Measurements from ENCODE around the gene AKR1A1.
A peak's percentile ranks its signal among the peaks of the same experiment; 100 is the strongest.
"Not testable (repeated sequence)": the region's sequence is repeated elsewhere in the genome, so short reads cannot be mapped to it uniquely, and the experiment has no call there.

AKR1A1 gene

DNA sequence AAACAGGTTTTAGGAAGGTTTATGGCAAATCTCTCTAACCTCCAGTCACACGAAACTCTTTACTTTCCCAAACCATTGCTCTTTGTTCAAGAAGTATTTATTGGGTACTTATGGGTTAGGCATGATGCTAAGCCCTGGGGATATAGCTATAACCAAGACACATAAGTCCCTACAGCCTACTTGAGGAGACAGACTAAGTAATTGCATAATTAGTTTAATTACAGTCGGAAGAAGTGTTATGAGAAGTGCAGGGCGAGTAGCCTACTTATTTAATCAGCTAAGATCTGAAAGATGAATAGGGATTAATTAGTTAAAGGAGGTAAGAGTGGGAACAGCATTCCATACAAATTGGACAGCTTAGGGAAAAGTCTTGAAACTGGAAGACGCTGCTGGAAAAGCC is 20.0 kb downstream of the AKR1A1 start:
- no peak for ATAC-seq

DNA sequence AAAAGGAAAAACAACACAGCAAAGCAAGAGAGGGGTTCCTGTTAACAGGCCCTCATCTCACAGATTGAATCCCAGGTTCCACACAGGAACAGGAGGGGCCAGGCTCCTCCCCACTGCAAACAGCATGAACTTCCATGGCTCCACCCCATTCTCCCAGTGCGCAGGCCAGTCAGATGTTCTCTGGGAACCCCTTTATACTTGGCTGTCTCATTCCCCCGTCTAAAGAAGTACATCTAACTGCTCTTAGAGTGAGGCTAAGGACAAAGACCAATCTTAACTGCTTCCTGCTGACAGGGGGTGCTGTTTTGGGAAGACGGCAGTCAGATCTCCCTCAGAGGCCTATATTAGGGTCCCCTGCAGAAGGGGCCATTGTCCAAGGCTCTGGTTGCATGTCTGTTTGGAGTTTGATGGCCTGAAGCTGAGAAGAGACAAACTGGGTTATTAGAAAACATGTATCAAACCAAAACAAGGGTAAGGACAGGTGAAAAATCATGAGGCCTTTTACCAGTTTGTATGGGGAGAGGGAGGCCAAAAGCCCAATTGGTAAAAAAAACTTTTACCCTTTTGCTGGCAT is 22.7 kb downstream of the AKR1A1 start:
- ATAC-seq: no peak

DNA sequence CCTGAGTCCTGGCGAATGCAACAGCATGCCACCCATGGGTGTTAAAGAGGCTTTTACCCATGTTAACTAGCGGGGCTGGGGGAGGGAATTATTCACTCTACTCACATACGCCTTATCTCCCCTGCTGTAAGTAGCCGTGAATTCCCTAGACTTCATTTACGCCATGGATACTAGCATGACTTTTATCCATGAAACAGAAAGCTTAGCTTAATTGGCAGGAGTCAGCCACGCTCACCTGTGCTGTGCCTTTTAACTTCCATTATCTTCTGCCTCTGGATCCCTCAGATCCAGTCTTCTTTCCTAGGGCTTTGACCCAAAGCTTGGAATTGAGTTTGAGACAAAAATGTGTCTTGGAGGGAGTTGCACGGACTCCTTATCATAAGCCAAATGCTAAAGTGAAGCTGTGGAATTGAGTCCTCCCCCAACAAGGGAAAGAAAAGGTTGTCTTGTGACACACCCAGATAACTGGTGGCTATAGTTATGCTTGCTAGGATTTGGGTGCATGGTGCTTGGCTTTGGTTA is 23.5 kb downstream of the AKR1A1 start:
- ATAC-seq: no peak

DNA sequence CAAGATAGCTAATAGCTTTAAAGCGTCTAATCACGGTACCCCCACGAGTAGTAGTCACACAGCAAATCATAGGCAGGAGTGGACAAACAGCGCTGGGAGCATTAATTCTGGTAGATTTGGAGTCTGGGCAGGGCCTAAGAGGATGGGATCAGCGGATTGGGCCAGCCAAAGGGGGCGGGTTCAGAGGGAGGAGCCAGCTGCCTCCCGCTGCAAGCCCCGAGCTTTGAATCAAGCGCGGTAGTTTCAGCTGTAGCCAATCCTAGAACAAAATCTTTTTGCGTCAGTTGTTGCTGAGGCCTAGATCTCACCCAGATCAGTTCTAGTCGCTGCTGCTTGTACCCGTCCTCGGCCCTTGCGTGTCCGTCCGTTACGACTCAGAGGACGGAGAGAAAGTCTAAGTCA is 32.6 kb downstream of the AKR1A1 start:
- ATAC-seq: peak; percentile 82 to 84

DNA sequence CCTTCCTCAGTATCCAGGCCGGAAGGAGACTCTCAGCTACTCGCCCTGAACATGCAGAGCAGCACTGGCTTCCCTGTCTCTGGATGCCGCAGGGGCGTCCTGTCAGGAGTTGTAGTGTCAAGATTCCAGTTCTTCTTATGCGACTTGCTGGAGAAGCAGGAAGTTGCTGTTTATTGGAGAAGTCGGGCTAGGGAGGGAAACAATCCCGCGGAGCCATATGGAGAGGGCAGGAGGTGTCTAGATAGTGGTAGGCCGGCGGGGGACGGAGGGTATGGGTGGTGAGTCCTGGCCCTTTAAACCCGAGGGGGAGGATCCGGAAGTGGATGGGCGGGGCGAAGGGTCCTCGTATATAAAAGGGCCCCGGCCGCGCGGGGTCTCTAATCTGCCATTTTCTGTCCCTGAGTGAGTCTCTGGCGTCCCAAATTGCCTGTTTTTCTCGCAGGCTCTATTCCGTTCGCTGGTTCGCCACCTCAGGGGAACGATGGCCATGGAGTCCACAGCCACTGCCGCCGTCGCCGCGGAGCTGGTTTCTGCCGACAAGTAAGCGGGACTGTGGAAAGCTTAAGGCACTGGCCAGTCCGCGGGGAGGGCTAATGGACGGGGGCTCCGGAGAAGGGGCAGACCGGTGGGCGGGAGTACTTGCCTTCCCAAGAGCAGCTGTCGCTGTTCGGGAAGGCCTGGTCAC is 33.2 kb downstream of the AKR1A1 start, which contains the start of gene NASP:
NASP (plus strand) TSS at position 376 of the 685 bp plus-strand sequence; CDS start at position 482, 106 bp downstream.
- ATAC-seq: peak; percentile 61 to 70

DNA sequence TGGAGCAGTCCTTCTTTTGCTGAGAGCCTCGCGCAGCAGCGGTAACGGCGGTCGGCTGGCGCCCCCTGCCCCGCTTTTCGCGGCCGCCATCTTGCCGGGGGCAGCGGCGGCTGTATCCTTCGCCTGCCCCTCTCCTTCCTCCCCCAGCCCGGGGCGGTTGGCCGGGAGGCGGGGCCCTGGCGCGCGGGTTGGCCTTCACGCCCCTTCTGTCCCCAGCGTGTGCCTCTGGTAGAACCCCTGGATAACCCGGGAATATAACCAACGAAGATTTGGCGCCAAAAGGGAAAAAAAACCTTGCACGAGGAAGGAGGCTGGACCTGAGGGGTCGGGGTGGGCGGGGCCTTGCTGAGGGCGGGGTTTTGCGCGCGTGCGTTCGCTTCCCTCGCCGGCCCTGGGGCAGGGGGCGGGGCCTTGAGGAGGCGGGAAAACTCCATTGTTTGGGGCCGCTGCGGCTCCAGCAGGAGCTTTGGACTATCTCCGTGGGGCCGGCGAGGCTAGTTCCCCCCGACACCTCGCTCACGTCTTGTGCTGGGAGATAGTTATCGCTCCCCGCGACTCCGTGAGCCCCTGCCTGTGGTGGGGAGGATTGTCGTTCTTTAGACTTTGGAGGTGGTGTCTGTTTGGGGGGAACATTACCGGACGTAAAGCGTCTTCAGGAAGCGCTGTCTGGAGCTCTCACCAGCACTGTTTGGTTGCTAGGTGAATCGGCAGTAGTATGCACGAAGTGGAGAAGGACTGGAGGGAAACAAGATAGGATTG is 33.9 kb downstream of the AKR1A1 start:
- ATAC-seq: peak; percentile 21 to 32

DNA sequence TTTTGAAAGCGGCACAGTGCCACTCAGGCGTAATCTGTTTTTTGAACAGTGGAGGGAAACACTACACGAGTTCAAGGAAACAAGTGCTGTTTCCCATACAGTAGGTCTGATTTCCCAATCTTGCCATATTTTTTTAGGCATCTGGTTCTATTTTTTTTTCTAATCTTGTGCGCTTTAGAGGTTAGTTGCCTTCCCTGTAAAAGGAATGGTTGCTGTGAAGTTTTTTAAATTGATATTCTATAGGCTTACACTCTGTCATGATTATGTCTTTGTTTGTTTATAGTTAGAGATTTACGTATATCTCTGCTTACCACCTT is 34.4 kb downstream of the AKR1A1 start:
- no peak for ATAC-seq

DNA sequence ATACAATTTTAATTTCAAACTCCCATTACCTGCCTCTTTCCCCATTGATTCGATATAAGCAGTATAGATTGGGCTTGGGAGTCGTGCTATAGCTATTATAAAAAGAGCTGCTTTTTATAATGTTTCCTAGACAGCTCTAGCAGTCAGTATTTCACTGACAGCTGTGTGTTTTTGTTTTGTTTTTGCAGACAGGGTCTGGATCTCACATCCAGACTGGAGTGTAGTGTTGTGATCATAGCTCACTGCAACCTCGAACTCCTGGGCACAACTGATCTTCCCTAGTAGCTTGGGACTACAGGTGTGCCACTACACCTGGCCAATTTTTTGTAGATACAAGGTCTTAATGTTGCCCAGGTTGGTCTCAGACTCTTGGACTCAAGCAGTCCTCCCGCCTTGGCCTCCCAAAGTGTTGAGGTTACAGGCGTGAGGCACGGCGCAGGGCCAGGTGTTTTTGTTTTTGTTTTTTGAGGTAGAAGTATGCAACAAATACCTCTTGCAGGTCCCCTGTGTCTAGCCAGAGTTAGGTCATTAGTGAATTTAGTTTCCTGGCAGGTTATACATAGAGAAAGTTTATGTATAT is 35.0 kb downstream of the AKR1A1 start:
- no peak for ATAC-seq

DNA sequence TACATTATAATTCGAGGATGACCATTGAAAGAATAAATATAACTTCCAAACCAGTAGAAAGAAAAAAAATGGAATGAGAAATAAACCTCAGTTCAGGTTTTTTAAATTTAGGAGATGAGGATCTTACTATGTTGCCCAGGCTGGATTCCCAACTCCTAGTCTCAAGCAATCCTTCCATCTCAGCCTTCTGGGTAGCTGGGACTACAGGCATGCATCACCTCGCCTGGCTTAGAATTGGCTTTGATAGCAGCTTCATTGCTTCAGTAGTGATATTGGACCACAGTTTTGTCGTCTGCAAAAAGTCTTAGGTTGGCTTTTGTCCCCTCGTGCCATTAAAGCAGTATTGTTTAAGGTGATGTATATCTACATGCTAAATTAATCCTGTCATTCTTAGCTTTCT is 36.1 kb downstream of the AKR1A1 start:
- ATAC-seq: no peak

DNA sequence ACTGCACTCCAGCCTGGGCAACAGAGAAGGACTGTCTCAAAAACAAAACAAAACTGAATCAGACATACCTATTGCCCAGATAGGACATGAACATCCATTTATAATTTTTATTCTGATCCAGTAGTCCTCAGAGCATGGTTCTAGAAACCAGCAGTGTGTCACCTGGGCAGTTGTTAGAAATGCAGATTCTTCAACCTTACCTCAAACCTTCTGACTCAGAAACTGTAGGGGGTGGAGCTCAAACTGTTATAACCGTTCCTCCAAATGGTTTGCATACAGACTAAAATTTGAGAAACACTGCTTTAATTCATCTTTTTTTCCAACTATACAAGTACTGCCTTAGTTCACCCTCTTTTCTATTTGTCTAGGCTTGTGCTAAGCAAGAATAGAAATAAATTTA is 39.2 kb downstream of the AKR1A1 start:
- peak; percentile 35 to 37 for ATAC-seq

DNA sequence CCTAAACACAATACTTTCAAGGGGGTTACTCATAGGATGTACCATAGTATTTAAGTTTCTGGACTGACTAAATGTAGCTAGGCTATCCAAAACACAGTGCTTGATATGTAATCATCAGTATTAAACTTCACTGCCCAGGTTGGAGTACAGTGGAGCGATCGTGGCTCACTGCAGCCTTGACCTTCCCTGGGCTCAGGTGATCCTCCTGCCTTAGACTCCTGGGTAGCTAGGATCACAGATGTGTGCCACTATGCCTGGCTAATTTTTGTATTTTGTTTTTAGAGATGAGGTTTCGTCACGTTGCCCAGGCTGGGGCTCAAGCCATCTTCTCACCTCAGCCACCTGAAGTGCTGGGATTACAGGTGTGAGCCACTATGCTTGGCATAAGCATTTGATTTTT is 43.8 kb downstream of the AKR1A1 start:
- no peak for ATAC-seq

DNA sequence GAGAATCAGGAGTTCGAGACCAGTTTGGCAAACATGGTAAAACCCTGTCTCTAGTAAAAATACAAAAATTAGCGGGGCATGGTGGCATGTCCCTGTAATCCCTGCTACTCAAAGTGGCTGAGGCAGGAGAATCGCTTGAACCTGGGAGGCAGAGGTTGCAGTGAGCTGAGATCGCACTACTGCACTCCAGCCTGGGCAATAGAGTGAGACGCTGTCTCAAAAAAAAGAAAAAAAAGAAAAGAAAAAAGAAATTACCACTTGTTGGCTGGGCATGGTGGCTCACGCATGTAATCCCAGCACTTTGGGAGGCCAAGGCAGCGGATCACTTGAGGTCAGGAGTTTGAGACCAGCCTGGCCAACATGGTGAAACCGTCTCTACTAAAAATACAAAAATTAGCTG is 46.1 kb downstream of the AKR1A1 start:
- not testable (repeated sequence) for ATAC-seq

DNA sequence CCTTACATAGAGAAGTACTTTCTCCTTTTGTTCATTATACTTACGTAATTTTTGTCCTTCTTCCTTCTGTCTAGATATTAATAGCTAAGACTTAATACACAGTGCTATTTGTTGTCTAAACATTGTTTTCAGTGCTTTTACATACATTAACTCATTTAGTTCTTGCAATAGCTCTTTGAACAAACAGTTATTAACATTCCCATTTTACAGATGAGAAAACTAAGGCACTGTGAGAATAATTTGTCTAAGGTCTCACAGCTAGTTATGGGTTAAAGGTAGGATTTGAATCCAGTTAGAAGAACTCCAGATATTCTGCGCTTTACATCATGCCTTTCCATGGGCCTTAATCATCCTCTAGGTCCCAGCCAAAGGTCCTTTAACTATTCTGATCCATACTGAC is 53.6 kb downstream of the AKR1A1 start:
- ATAC-seq: no peak

DNA sequence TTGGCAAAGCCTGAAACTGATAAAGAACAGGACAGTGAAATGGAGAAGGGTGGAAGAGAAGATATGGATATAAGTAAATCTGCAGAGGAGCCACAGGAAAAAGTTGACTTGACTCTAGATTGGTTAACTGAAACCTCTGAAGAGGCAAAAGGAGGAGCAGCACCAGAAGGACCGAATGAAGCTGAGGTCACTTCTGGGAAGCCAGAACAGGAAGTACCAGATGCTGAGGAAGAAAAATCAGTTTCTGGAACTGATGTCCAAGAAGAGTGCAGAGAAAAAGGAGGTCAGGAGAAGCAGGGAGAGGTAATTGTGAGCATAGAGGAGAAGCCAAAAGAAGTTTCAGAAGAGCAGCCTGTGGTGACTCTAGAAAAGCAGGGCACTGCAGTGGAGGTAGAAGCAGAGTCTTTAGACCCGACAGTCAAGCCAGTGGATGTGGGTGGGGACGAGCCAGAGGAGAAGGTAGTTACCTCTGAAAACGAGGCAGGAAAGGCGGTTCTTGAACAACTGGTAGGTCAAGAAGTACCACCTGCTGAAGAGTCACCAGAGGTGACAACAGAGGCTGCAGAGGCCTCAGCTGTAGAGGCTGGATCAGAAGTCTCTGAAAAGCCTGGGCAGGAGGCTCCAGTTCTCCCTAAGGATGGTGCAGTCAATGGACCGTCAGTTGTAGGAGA is 56.9 kb downstream of the AKR1A1 start:
- no peak for ATAC-seq

DNA sequence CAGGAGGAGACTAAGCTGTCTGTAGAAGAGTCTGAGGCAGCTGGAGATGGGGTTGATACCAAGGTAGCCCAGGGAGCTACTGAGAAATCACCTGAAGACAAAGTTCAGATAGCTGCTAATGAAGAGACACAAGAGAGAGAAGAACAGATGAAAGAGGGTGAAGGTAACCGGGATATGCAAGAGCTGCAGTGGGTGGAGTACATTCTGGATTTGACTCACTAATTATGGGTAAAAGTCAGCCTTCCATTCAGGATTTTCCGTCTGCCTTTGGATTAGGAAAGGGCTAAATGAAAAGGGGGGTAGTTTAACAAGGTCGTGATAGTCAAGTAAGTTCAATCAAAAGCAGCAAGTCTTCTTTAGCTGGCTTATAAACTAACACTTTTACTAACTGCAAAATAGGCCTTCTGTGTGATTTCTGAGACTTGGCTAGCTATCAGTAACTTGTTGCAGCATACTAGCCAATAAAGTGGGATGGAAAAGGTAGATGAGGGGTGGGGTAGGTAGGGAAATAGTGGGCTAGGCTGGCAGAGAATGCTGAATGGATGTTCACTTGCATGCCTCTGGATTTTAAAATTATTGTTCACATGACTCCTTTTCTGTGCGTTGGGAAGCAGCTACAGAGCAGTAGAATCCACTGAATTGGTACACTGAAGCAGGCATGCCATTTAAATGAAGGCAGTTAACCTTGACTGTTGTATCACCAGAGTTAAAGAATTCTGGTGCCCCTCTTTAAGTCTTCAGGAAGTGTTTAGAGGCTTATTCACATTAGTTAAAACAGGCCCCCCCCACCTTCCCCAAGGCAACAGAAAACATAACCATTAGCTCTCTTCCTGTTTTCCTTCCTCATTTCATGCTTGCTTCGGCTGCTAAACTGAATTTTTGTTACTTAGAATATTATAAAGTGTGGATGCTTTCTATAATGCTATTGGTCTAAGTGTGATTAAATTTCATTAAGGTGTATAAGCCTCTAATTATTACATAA is 57.8 kb downstream of the AKR1A1 start:
- ATAC-seq: no peak

DNA sequence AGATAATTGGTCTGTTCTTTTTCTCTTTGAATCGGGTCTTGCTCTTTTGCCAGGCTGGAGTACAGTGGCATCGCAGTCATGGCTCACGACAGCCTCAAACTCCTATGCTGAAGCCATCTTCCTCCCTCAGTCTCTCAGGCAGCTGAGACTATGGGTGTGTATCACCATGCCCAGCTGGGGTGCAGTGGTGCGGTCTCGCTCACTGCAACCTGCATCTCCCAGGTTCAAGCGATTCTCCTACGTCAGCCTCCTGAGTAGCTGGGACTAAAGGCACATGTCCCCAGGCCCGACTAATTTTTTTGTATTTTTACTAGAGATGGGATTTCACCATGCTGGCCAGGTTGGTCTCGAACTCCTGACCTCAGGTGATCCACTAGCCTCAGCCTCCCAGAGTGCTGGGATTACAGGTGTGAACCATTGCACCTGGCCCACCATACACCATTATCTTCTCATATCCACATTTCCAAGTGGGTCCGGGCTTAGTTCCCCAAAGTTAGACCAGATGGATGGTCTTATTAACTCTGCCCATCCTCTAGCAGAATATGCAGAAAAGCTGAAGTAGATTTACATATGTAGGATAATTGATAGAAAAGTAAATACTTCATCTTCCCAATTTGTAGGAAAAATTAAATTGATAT is 60.1 kb downstream of the AKR1A1 start:
- ATAC-seq: no peak

DNA sequence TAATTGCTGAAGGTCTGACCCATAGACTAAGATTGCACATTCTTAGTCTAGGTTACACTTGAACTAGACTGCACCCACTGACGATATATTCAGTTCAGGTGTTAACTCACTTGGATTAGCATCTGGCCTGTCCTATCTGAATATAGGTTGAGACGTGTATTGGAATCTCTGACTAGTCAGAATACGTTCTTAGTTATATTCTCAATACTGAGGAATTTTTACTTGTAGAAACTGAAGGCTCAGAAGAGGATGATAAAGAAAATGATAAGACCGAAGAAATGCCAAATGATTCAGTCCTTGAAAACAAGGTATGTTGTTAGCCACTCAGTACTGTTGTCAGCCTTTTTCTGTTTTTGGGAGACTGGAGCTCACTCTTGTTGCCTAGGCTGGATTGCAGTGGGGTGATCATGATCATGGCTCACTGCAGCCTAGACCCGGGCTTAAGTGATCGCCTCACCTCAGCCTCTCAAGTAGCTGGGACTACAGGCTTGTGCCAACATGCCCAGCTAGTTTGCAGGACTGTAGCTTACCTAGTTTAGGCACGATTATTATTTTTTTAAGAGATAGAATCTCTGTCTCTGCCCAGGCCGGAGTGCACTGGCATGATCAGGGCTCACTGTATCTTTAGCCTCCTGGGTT is 62.4 kb downstream of the AKR1A1 start:
- no peak for ATAC-seq

DNA sequence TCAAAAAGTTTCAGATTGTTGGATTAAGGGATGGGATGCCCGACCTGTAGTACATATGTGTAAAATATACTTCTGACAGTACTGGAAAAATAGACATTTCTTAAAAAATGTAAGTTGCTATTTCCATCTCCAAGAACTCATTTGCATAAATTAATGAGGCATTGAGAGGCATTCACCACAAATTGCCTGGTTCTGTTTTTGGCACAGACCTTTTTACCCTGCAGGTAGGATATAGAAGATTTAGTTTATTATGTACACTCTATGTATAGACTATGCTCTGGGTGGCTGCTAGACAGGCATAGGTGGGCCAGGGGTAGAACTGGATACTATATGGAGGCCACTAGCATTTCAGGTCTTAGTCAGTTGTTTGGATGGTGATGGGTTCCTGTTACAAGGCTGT is 65.3 kb downstream of the AKR1A1 start:
- ATAC-seq: no peak

DNA sequence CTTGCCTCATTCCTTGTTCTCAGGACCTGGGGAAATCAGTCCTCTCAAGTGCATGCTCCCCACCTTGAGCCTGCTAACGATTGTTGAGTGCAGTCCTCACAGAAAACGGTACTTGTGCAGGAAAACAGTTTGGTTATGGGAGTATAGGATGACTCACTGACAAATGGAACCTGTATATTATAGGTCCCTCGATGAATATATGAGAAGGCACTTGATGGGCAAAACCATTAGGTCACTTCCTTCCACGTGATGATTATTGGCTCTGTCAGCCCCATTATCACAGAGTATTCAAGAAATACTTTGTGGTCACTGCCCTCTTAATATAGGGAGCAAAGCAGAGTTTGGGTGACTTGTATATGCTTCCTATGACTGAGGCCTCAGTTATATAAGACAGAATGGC is 67.0 kb downstream of the AKR1A1 start:
- ATAC-seq: peak in 1 of 2 donors; percentile 15

DNA sequence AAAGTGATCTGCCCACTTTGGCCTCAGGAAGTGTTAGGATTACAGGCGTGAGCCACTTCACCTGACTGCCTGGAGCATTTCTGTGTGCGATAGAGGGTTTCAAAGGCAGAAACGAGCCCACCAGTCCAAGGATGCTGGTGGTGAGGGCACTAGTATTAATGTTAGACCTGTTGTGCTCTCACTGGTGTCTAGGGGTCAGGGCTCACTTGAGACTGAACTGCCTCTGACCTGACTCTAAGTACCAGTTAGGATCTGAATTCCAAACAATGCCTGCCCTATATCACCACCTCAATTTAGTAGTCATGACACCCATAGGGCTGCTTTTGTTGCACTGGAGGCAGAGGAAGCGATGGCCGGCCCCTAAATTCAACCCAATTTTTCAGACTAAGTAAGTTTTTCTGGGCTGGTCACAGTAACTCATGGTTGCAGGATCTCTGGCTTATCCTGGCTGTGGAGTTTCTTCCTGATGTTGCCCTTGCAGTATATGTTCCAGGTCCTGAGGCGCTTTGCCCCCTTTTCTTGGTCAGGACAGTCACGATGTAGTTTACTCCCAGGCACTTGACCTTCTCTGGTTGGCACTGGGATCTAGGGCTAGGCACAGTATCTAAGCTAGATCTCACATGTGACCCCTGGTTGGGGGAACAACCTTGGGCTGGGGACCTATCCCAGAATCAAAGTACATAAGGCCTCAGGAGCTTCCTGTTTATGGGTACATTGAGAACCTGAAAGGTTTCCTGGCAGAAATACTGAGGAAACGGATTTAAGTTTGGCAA is 68.7 kb downstream of the AKR1A1 start:
- no peak for ATAC-seq
